Measurements from ENCODE around the gene TREH. TPM values are rescaled to one million over a fixed set of nuclear protein-coding genes. Genes with fewer than 3 reads are reported as not detected.
A peak's percentile ranks its signal among the peaks of the same experiment; 100 is the strongest.

The TREH gene
- total and polyA plus RNA-seq, 2 of the 8 experiments (the other 6 are each of a cell fraction or from before 2014, with no cell fraction given) = 0.03 TPM; not detected in 1

DNA sequence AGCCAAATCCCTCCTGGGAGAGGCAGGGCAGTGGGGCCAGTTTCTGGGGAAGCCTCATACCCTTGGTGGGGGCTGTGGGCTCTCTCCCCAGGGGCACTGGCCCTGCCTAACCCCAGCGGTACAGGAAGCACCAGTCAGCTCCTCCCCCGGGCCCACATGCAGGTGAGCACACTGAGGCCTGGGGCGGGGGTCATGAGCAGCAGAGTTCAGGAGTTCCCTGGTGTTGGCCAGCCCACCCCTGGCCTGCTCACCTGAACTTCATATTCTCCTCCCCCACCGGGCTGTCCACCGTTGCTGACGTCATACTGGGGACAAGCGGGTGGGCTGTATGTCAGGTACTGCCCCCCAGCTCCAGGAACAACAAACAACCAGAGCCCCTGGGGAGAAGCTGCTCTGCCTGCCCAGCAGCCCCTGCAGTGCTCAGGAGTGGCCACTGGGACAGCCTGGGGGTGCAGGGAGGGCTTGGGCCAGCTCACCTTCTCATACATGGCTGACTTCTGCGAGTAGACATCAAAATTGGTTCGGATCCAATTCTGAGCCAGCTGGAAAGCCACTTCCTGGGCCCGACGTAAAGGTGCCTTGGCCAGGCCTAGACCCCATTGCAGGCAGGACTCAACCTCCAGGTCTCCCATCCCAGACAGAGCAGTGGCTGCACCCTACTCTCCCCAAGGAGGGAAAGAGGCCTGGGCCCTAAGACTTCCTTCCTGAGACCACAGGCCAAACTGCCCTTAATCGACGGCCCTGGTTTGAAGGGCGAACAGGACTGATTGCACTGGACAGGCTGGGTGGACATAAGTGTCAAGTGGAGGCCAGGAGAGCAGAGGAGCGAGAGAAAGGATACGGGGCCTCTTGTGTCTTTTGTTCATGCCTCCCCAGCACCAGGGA lies 20.8 kb downstream of the TREH start:
- H3K9ac ChIP-seq (replicated peaks in 1 of 4; ENCODE audit: extremely low read depth in 1 of 4, low read depth in 3 of 4, low read length in 3 of 4) = no peak overlapping the region; a peak in 1 of 7 replicates

More for the DNA sequence above, 20.8 kb downstream of the TREH start:
- no peak overlapping the region for H3K14ac ChIP-seq (ENCODE audit: insufficient read length)
- no peak for DNase-seq (ENCODE audit: low read depth in 1 of 2, low spot score in 2 of 2)
- H3K23me2 ChIP-seq (ENCODE audit: low read depth, low read length) = no peaks in the 10 kb centered on the region; the same call in 1 of the 2 replicates
- no peak for FAIRE-seq
- H3K27me3 ChIP-seq (replicated peaks in 1 of 4; ENCODE audit: control insufficient read depth in 3 of 4, extremely low read depth in 1 of 4, insufficient read depth in 3 of 4, low read length in 3 of 4) = no peaks in the 10 kb centered on the region
- 0 out of 2 replicates have a peak overlapping the region, but pooled peaks have one; percentile 12 for H3K27ac ChIP-seq (ENCODE audit: low read depth, low read length)
- H4K20me1 ChIP-seq (replicated peaks in 1 of 2; ENCODE audit: control insufficient read depth in 1 of 2, insufficient read depth in 2 of 2, low read length in 2 of 2) = peaks cover 2 to 6% of the 10 kb centered on the region in 2 experiments
- peak overlapping the region; percentile 75 for H2BK5ac ChIP-seq (ENCODE audit: low read depth, low read length)
- peaks cover 0 to 27% (median 22%) of the 10 kb centered on the region in 4 experiments; a peak in 6 of 7 replicates for H3K4me1 ChIP-seq (replicated peaks in 1 of 4; ENCODE audit: control insufficient read depth in 3 of 4, insufficient read depth in 4 of 4, low read length in 3 of 4)
- H3K18ac ChIP-seq (ENCODE audit: extremely low read depth, low read length) = no peak overlapping the region
- no peaks in the 10 kb centered on the region for H3K9me3 ChIP-seq (ENCODE audit: insufficient read depth in 2 of 2, low read depth in 1 of 2, low read length in 1 of 2)
- POLR2A ChIA-PET (ENCODE audit: partially characterized antibody) = interaction anchor here (0.6 to 16.1 kb wide), 18 partner anchors 9 to 254 kb away, joined by 3 to 271 read pairs (median 4); partner anchors contain the start of genes DDX6 and PHLDB1
- H3K4me3 ChIP-seq (ENCODE audit: extremely low read depth in 1 of 4, insufficient read depth in 2 of 4, low read depth in 3 of 4, low read length in 4 of 4) = no peak overlapping the region
- 79% methylated on average over 14 of the region's 16 CpGs; no CpG with 5 or more reads in 1 of the 2 experiments for WGBS, 2 experiments (ENCODE audit: extremely low coverage in 1 of 2, insufficient coverage in 1 of 2, insufficient read length in 1 of 2, insufficient replicate concordance in 2 of 2, low coverage in 1 of 2, low lambda C conversion rate in 2 of 2, missing lambda C conversion rate in 1 of 2)
- H3K36me3 ChIP-seq (ENCODE audit: control insufficient read depth in 2 of 4, insufficient read depth in 4 of 4, low read length in 3 of 4) = peaks cover 0 to 13% (median 7%) of the 10 kb centered on the region in 4 experiments; a peak in 5 of 8 replicates
- H2AK5ac ChIP-seq (ENCODE audit: low read depth, low read length) = no peak overlapping the region
- H4K91ac ChIP-seq (replicated peaks; ENCODE audit: insufficient read length, low read length) = no peak overlapping the region
- H2BK120ac ChIP-seq (replicated peaks; ENCODE audit: low read depth, low read length) = no peak overlapping the region
- H2BK15ac ChIP-seq (ENCODE audit: low read length) = 0 out of 2 replicates have a peak overlapping the region, but pooled peaks have one; percentile 40
- peak overlapping the region in 1 of 2 experiments; percentile 38; a peak in 2 of 4 replicates for H3K4me2 ChIP-seq (ENCODE audit: insufficient read depth in 1 of 2, low read depth in 2 of 2, low read length in 2 of 2)
- H2AFZ ChIP-seq (ENCODE audit: low read length) = no peak overlapping the region
- H3K79me2 ChIP-seq (ENCODE audit: control insufficient read depth in 1 of 2, insufficient read depth in 2 of 2, low read length in 2 of 2) = no peaks in the 10 kb centered on the region
- no peak overlapping the region for H2BK20ac ChIP-seq (ENCODE audit: low read length)
- CTCF ChIA-PET (ENCODE audit: partially characterized antibody) = interaction anchor here (0.7 to 8.5 kb wide), 29 partner anchors 10 to 319 kb away, joined by 3 to 89 read pairs (median 5); partner anchors contain the start of gene PHLDB1
- H3K4ac ChIP-seq (replicated peaks; ENCODE audit: insufficient read length, low read depth, low read length) = no peak overlapping the region
- no peaks in the 10 kb centered on the region for H3K79me1 ChIP-seq (ENCODE audit: low read depth, low read length)
- no peak overlapping the region for H3K23ac ChIP-seq (ENCODE audit: insufficient read length)
- H3K56ac ChIP-seq (replicated peaks; ENCODE audit: insufficient read length, low read depth, low read length) = no peak overlapping the region
- TF ChIP-seq, protein P1, sequence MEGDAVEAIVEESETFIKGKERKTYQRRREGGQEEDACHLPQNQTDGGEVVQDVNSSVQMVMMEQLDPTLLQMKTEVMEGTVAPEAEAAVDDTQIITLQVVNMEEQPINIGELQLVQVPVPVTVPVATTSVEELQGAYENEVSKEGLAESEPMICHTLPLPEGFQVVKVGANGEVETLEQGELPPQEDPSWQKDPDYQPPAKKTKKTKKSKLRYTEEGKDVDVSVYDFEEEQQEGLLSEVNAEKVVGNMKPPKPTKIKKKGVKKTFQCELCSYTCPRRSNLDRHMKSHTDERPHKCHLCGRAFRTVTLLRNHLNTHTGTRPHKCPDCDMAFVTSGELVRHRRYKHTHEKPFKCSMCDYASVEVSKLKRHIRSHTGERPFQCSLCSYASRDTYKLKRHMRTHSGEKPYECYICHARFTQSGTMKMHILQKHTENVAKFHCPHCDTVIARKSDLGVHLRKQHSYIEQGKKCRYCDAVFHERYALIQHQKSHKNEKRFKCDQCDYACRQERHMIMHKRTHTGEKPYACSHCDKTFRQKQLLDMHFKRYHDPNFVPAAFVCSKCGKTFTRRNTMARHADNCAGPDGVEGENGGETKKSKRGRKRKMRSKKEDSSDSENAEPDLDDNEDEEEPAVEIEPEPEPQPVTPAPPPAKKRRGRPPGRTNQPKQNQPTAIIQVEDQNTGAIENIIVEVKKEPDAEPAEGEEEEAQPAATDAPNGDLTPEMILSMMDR (IDR thresholded peaks at IDR 0.05; ENCODE audit: control extremely low read depth in 1 of 3, insufficient read depth in 1 of 3, low read depth in 1 of 3, low read length in 3 of 3) = peak in 2 of 3 experiments; percentile 1 to 27; a peak in 2 of 4 replicates
- TF ChIP-seq GTF2F1 (IDR thresholded peaks at IDR 0.05; ENCODE audit: borderline replicate concordance, low read depth, low read length) = no peak
- TF ChIP-seq CREB1 (IDR thresholded peaks at IDR 0.05) = peak; percentile 54; the same call in 1 of the 2 replicates
- 0 out of 3 replicates have a peak, but pooled peaks of 1 of the 2 experiments have one; percentile 6 for TF ChIP-seq POLR2A (IDR thresholded peaks at IDR 0.05; ENCODE audit: control extremely low read depth in 1 of 2, low read depth in 2 of 2, low read length in 2 of 2)
- H4K5ac ChIP-seq (ENCODE audit: insufficient read length, low read depth, low read length) = no peak overlapping the region
- H2BK12ac ChIP-seq (ENCODE audit: low read depth, low read length) = no peak overlapping the region
- no peak overlapping the region for H4K8ac ChIP-seq (ENCODE audit: extremely low read depth, insufficient read depth, low read length)
